Activated CD8-positive, alpha-beta memory T cell treated with anti-CD3 and anti-CD28 coated beads for 36 hours (primary cell): ENCODE measurements around the gene USP54. TPM values are rescaled to one million over a fixed set of nuclear protein-coding genes. Genes with fewer than 3 reads are reported as not detected.

ENCODE experiments used
- total RNA-seq, 2 experiments: library from RNA; stranded (reverse); gene quantifications; one replicate each; pipeline ENCODE4 v1.2.3, GENCODE V29; 2021

Gene USP54
- total RNA-seq, 2 experiments from 2014 or later: 11.6 to 14.0 TPM

Other genes with a start within 250 kb of the USP54 start
- gene CFAP70, start 232.5 kb downstream of the USP54 start, total RNA-seq: under 1 TPM; 0.72 to 0.82 TPM
- gene ANXA7, start 177.3 kb downstream of the USP54 start, total RNA-seq: 100 to 1,000 TPM; 138 to 140 TPM
- 1 to 10 TPM; 1.5 TPM for gene MSS51, start 157.8 kb downstream of the USP54 start, total RNA-seq
- 10 to 100 TPM; 39.1 to 41.4 TPM for gene PPP3CB, start 95.3 kb downstream of the USP54 start, total RNA-seq
- gene MYOZ1, start 50.1 kb upstream of the USP54 start, total RNA-seq: not detected
- not detected for gene SYNPO2L, start 64.7 kb upstream of the USP54 start, total RNA-seq
- 1 to 10 TPM; 7.5 to 8.6 TPM for gene AGAP5, start 106.8 kb upstream of the USP54 start, total RNA-seq
- gene SEC24C, start 153.0 kb upstream of the USP54 start, total RNA-seq: 10 to 100 TPM; 89.0 to 89.9 TPM
- gene CHCHD1, start 190.7 kb upstream of the USP54 start, total RNA-seq: 10 to 100 TPM; 34.9 to 36.2 TPM
- 10 to 100 TPM; 45.9 to 50.5 TPM for gene ZSWIM8, start 194.3 kb upstream of the USP54 start, total RNA-seq
- 10 to 100 TPM; 38.5 to 41.6 TPM for gene NDST2, start 220.3 kb upstream of the USP54 start, total RNA-seq